NT2/D1 (cell line): Measurements from ENCODE around the gene RICTOR.

Experiments
- YY1 ChIP-seq: IDR thresholded peaks from 2 replicates; pipeline ENCODE4 v1.6.1; 2011; ENCODE audit not compliant: insufficient read length, insufficient read depth
- ZNF274 ChIP-seq: IDR thresholded peaks from 2 replicates; pipeline ENCODE4 v1.6.1; 2011; ENCODE audit warnings: mild to moderate bottlenecking, low read depth, low read length

DNA sequence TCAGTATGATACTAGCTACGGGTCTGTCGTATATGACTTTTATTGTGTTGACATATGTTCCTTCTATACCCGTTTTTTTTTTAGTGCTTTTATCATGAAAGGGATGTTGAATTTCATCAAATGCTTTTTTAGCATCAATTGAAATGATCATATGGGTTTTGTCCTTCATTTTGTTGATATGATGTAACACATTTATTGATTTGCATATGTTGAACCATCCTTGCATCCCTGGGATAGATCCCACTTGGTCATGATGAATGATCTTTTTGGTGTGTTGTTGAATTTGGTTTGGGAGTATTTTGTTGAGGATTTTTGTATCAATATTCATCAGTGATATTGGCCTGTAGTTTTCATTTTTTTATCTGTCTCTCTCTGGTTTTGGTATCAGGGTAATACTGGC lies 177.4 kb downstream of the RICTOR start:
- no peak for TF ChIP-seq ZNF274
- no peak for TF ChIP-seq YY1
